Progenitor cell of endocrine pancreas (in vitro differentiated cells): ENCODE data around the gene STXBP5. TPM values are rescaled to one million over a fixed set of nuclear protein-coding genes. Genes with fewer than 3 reads are reported as not detected.

Source experiments
- DNase-seq: peaks from one replicate; pipeline ENCODE4 v3.0.0; 2021; ENCODE audit warnings: low spot score; ENCODE audit not compliant: unreplicated experiment
- H3K27ac Mint-ChIP-seq: 2 replicates; pipeline ENCODE4 v1.8.0; 2021; ENCODE audit warnings: mild to moderate bottlenecking, moderate library complexity, mixed read lengths
- H3K27me3 Mint-ChIP-seq: 2 replicates; pipeline ENCODE4 v1.8.0; 2021; ENCODE audit warnings: mixed read lengths
- H3K36me3 Mint-ChIP-seq: 2 replicates; pipeline ENCODE4 v1.8.0; 2022; ENCODE audit warnings: mixed read lengths; ENCODE audit not compliant: insufficient read depth
- H3K4me1 Mint-ChIP-seq: 2 replicates; pipeline ENCODE4 v1.8.0; 2021; ENCODE audit warnings: low read depth, mixed read lengths
- H3K4me3 Mint-ChIP-seq: 2 replicates; pipeline ENCODE4 v1.8.0; 2021; ENCODE audit warnings: low read depth, mild to moderate bottlenecking, moderate library complexity, mixed read lengths
- H3K9me3 Mint-ChIP-seq: 2 replicates; pipeline ENCODE4 v1.8.0; 2021; ENCODE audit warnings: low read depth, mixed read lengths
- total RNA-seq: library from RNA; stranded (reverse); gene quantifications from 2 replicates; pipeline ENCODE4 v1.2.1, GENCODE V29; 2021
- TF ChIP-seq, protein P1 (sequence below): fragments of 200-600 bp; sonication (generic); IDR thresholded peaks from one replicate; pipeline ENCODE4 v1.5.0; 2021; ENCODE audit warnings: antibody characterized with exemption, mild to moderate bottlenecking; ENCODE audit not compliant: unreplicated experiment

The STXBP5 gene
- total RNA-seq, 1 donor from 2014 or later, result 43.0 TPM

DNA sequence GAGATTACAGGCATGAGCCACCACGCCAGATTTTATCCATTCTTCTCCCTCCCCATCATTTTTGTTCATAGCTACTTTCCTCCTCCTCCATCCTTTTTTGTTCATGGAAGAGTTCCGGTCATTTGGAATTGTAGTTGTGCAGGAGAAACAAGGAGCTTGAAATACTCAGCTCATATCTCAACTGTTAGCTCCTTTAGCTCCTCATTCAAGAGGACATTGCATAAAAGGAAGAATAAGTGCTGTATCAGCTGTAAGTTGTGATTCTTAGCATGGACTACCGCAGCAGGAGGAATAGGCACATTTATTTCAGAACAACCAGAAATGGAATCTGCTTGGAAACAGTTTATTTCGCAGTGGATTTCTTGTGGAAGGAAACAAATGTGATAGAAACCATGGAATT is 7.6 kb downstream of the STXBP5 start:
- TF ChIP-seq, protein P1, sequence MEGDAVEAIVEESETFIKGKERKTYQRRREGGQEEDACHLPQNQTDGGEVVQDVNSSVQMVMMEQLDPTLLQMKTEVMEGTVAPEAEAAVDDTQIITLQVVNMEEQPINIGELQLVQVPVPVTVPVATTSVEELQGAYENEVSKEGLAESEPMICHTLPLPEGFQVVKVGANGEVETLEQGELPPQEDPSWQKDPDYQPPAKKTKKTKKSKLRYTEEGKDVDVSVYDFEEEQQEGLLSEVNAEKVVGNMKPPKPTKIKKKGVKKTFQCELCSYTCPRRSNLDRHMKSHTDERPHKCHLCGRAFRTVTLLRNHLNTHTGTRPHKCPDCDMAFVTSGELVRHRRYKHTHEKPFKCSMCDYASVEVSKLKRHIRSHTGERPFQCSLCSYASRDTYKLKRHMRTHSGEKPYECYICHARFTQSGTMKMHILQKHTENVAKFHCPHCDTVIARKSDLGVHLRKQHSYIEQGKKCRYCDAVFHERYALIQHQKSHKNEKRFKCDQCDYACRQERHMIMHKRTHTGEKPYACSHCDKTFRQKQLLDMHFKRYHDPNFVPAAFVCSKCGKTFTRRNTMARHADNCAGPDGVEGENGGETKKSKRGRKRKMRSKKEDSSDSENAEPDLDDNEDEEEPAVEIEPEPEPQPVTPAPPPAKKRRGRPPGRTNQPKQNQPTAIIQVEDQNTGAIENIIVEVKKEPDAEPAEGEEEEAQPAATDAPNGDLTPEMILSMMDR, result no peak
- Mint-ChIP-seq H3K27ac (no peak overlapping the region), H3K36me3 (peaks cover 5% of the 10 kb centered on the region), H3K9me3 (no peaks in the 10 kb centered on the region), H3K27me3 (no peaks in the 10 kb centered on the region), H3K4me1 (peaks cover 15% of the 10 kb centered on the region), H3K4me3 (no peak overlapping the region)
- DNase-seq, result no peak

DNA sequence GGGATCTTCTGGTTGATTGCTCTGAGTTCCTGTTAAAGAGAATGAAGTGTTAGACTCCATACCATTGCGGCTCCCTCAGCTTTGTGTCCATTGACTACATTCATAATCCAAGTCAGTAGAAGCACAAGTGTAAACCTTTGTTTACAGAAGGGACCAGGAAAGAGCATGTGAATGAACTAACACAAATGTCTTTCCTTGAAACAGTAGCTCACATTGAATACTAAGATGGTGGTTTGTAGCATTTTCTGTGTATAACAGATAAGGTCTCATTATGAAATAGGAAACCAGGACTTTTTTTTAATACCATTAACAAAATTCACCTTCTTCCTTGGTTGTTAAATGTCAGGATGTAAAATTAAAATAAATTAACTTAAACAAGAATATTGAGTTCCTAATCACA is 8.4 kb downstream of the STXBP5 start:
- Mint-ChIP-seq H3K36me3 (peaks cover 5% of the 10 kb centered on the region), H3K4me3 (no peak overlapping the region), H3K4me1 (peaks cover 13% of the 10 kb centered on the region), H3K27me3 (no peaks in the 10 kb centered on the region), H3K27ac (no peak overlapping the region), H3K9me3 (no peaks in the 10 kb centered on the region)
- TF ChIP-seq, protein P1, result no peak
- DNase-seq, result no peak

DNA sequence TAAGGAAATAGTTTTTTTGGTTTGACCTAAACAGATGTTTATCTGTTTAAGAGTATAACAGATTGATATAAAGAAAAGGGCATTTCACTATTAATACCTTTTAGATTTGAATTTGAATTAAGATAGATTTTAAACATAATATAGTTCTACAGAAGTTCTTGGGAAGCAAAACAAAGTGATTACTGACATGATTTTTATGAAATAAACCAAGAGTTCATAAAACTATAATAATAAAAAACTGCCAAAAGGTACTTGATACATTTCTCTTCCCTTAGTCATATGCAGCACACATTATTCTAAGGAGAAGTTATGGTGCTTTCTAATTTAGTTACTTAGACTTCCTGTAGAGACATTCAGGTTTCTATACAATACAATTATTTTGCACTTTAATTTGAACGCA is 9.6 kb downstream of the STXBP5 start:
- no peak overlapping the region for H3K27ac Mint-ChIP-seq
- H3K4me1 Mint-ChIP-seq, result peaks cover 12% of the 10 kb centered on the region
- H3K36me3 Mint-ChIP-seq, result peaks cover 8% of the 10 kb centered on the region
- no peaks in the 10 kb centered on the region for H3K27me3 Mint-ChIP-seq
- no peak for DNase-seq
- H3K4me3 Mint-ChIP-seq, result no peak overlapping the region
- no peaks in the 10 kb centered on the region for H3K9me3 Mint-ChIP-seq
- TF ChIP-seq, protein P1, result no peak

DNA sequence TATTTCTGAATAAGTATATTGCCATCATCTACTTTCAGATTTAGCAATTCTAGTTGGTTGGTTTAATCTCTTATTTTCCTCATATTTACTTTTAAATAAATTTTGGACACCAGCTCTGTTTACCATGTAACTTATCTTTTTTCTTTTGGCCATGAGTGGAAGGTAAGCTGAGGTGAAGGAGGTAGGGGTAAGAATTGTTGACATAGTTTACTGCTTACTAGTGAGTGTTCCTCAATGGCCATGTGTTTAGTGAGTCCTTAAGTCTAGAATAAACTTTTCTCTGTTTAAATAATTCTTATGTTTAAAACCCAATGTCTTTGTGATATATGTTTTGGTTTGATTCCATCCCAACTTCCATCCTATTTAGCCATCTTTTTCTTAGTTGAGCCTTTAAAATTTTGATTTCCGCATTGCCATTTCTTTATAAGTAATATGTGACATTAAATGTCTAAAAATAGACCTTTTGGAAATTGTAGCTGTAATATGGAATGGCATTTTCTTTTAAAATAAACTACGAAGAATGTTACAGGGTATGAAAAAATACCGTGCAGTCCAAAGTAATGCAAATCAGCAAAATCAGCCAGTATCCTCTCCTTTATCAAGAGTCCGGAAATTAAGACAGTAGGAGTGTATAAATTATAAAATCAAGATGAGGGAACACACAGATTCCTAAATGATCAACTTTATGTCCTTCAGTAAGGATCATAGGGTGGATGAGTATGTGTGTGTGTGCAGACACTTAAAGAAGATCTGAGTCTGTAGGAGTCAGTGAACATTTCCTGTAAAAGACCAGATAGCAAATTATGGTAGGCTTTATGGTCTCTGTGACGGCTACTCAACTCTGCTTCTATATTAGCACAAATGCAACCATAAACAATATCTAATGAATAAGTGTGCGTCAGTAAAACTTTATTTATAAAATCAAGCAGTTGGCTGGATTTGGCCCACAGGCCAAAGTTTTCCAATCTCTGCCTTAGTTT is 10.3 kb downstream of the STXBP5 start:
- no peak overlapping the region for H3K27ac Mint-ChIP-seq
- TF ChIP-seq, protein P1, result no peak
- no peaks in the 10 kb centered on the region for H3K9me3 Mint-ChIP-seq
- H3K4me3 Mint-ChIP-seq, result no peak overlapping the region
- H3K4me1 Mint-ChIP-seq, result peaks cover 16% of the 10 kb centered on the region
- no peak for DNase-seq
- H3K27me3 Mint-ChIP-seq, result no peaks in the 10 kb centered on the region
- H3K36me3 Mint-ChIP-seq, result peaks cover 12% of the 10 kb centered on the region

DNA sequence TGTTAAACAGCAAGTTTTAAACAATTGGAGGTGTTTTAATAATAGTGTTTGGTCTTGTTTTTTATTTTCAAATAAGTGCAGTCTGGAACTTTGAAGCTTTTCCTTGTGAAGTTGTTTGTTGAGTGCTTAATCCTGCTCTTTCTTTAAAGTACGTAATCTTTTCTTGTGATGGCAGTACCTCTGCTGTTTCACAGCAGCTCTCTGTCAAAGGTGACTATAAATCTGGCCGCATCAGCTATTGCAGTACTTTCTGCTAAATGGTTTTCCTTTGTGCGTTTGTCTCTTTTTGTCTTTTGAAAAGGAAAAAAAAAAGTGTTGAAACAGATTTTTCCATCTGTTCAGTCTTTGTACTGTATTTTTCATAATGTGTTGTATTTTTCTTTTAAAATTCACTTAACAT is 12.7 kb downstream of the STXBP5 start:
- Mint-ChIP-seq H3K27ac (no peak overlapping the region), H3K27me3 (no peaks in the 10 kb centered on the region), H3K9me3 (no peaks in the 10 kb centered on the region), H3K4me1 (peaks cover 14% of the 10 kb centered on the region), H3K4me3 (no peak overlapping the region), H3K36me3 (peaks cover 18% of the 10 kb centered on the region)
- TF ChIP-seq, protein P1, result no peak
- no peak for DNase-seq
